Activated CD8-positive, alpha-beta memory T cell treated with anti-CD3 and anti-CD28 coated beads, Interleukin-2, amount 10 ng/mL, durations not matched to agents 7 days and 5 days (primary cell): ENCODE data around the gene GDF9. TPM values are rescaled to one million over a fixed set of nuclear protein-coding genes. Genes with fewer than 3 reads are reported as not detected.

Experiments
- ATAC-seq: fragments of 150-1000 bp; cut with Tn5 transposase; one replicate; pipeline ENCODE4 v1.10.0; 2021; ENCODE audit warnings: moderate library complexity
- CTCF ChIA-PET: fragments of 350-600 bp; sonication (Branson Sonifier 250); formaldehyde crosslinking; loops from one replicate; lab custom pipeline; 2021; ENCODE audit warnings: antibody characterized with exemption; lab: Charles Lee
- DNase-seq: peaks from one replicate; pipeline ENCODE4 v3.0.0-alpha.2; 2020
- H3K27ac Mint-ChIP-seq: one replicate; pipeline ENCODE4 v1.8.0; 2021; ENCODE audit warnings: mild to moderate bottlenecking, mixed read lengths
- H3K27me3 Mint-ChIP-seq: one replicate; pipeline ENCODE4 v1.8.0; 2021; ENCODE audit warnings: mixed read lengths
- H3K36me3 Mint-ChIP-seq: one replicate; pipeline ENCODE4 v1.8.0; 2021; ENCODE audit warnings: mild to moderate bottlenecking, mixed read lengths
- H3K4me1 Mint-ChIP-seq: one replicate; pipeline ENCODE4 v1.8.0; 2021; ENCODE audit warnings: mixed read lengths
- H3K4me3 Mint-ChIP-seq: one replicate; pipeline ENCODE4 v1.8.0; 2021; ENCODE audit warnings: mild to moderate bottlenecking, moderate library complexity, mixed read lengths
- H3K9me3 Mint-ChIP-seq: one replicate; pipeline ENCODE4 v1.8.0; 2022; ENCODE audit warnings: low read depth, mixed read lengths
- total RNA-seq, 2 experiments: library from RNA; stranded (reverse); gene quantifications; one replicate each; pipeline ENCODE4 v1.2.3, GENCODE V29; 2021

Gene GDF9
- total RNA-seq, 2 experiments from 2014 or later: 0.26 to 0.67 TPM

DNA sequence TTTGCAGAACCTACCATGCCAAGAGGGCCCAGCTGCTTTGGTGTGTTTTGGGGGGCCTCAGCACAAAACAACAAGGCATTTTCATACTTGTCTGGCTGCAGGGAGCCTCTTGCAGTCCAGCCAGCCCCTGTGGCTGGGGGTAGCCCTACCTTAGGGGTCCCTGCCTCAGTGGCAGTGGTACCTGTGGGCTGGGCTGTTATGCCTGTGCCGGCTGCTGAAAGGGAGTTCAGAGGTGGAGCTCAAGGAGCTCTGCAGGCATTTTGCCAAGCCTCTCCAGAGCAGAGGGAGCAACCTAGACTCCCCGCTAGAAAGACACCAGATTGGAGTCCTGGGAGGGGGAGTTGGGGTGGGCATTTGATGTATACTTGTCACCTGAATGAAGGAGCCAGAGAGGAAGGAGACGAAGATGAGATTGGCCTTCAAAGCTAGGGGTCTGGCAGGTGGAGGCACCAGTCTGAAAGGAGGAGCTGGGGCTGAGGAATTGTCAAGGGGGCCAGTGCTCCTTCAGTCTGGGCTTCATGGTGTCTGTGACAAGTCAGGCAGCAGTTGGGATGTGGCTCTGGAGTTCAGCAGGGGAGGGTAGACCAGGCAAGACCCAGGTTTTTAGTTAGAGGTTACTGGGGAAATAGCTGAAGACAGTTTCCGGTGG, 37.3 kb downstream of the GDF9 start:
- Mint-ChIP-seq H3K27ac (no peak overlapping the region), H3K4me1 (peaks cover 26% of the 10 kb centered on the region), H3K9me3 (no peaks in the 10 kb centered on the region), H3K36me3 (no peaks in the 10 kb centered on the region), H3K27me3 (peaks cover 51% of the 10 kb centered on the region), H3K4me3 (peak overlapping the region; percentile 79)
- no peak for DNase-seq
- no peak for ATAC-seq
- CTCF ChIA-PET: interaction anchor here (0.7 to 6.8 kb wide), 25 partner anchors 10 to 1101 kb away, joined by 3 to 60 read pairs (median 4); partner anchors contain the start of genes GDF9 and KIF3A

DNA sequence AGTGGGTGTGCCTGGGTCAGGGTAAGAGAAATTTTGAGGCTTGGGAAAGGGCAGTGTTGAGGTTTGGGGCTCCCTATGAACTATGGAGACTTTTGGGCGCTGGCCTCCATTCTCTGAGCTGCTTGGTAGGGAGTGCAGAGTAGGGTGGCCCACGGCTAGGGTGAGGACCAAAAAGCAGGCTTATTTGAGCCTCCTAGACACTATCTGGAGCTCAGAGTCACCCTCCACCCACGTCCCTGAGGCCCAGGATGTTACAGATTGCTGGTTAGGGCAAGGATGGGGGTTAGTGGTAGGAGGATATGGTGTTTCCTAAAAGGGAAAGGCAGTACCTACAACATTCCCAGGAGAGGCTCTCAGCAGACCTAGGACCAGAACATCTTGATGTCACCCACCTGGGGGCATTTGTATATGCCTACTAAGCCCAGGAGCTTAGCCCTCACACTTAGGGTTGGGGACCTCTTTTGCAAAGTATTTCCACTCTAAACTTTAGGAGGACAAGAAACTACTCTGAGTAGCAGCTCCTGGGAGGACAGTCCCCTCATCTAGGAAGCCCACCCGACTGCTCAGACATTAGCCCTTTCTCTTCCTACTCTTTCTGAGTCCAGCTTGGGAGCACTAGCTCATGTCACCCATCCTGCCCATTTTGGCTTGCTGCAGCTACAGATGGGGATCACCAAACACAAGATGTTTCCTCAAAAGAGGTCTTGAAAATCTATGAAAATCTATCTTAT, 38.2 kb downstream of the GDF9 start:
- H3K27ac Mint-ChIP-seq: no peak overlapping the region
- DNase-seq (no peak), ATAC-seq (no peak)
- peaks cover 57% of the 10 kb centered on the region for H3K27me3 Mint-ChIP-seq
- no peaks in the 10 kb centered on the region for H3K9me3 Mint-ChIP-seq
- no peaks in the 10 kb centered on the region for H3K36me3 Mint-ChIP-seq
- H3K4me3 Mint-ChIP-seq: peak overlapping the region; percentile 6
- peaks cover 31% of the 10 kb centered on the region for H3K4me1 Mint-ChIP-seq
- CTCF ChIA-PET: interaction anchor here (0.7 to 6.8 kb wide), 14 partner anchors 9 to 590 kb away, joined by 3 to 60 read pairs (median 4); partner anchors contain the start of genes CCNI2 and GDF9

DNA sequence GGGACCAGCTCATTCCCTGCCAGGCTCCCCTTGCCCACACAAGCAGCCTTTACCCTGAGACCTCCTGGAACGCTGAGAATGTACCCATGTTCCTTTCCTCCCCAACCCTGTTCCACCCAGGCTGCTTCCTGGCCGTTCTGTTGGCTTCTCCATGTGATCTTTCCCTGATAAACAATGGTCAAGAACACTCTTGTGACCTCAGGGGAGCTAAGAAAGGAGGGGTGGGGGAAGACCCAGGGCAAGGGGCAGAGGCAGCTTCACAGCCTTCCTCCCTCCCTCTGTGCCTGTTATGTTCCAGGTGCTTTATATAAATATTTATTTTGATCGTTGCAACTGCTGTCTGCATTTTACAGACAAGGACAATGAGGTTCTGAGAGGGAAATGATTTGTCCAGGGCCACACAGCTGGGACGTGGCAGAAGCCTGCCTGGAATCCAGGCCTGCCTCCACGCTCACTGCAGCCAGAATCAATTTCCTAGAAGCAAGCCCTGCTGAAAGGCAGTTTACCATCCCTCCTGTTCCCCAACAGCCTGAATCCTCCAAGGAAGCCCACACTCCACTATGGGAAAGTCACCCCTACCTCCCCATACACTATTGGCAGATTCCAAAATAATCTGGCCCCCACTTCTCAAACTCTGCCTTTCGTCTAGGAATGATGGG, 39.7 kb downstream of the GDF9 start:
- no peaks in the 10 kb centered on the region for H3K36me3 Mint-ChIP-seq
- H3K27ac Mint-ChIP-seq: no peak overlapping the region
- H3K4me3 Mint-ChIP-seq: peak overlapping the region; percentile 39
- H3K4me1 Mint-ChIP-seq: peaks cover 32% of the 10 kb centered on the region
- H3K9me3 Mint-ChIP-seq: no peaks in the 10 kb centered on the region
- DNase-seq: no peak
- no peak for ATAC-seq
- H3K27me3 Mint-ChIP-seq: peaks cover 55% of the 10 kb centered on the region
- CTCF ChIA-PET: interaction anchor here (1.0 to 4.1 kb wide), 6 partner anchors 9 to 439 kb away, joined by 3 to 16 read pairs (median 6); partner anchors contain the start of gene GDF9

DNA sequence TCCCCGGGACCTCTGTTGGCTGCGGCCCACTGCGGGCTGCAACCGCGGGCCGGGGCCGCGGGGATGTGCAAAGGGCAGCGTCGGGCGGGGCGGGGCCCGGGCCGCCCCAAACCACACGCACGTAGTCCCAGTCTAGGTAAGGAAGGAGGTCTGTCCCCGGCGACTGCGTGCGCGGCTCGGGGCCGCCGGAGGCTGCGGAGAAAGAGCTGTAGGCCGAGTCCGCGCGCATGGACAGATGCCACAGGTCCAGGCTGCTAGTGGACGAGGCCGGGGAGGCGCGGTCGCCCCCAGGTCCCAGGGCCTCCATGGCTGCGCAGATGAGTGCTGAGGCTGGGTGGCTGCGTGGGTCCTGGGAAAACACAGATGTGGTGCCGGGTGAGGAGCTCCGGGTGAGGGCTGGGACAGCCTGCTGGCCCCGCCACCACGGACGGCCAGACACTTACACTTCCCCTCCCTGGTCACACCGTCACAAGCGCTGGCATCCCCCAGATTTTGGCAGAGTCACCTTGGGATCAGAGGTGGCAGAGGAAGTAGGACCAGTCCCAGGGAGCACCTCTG, 40.4 kb downstream of the GDF9 start:
- DNase-seq (no peak), ATAC-seq (peak; percentile 50)
- Mint-ChIP-seq H3K4me3 (peak overlapping the region; percentile 39), H3K4me1 (peaks cover 29% of the 10 kb centered on the region), H3K27me3 (peaks cover 48% of the 10 kb centered on the region), H3K36me3 (no peaks in the 10 kb centered on the region), H3K9me3 (no peaks in the 10 kb centered on the region), H3K27ac (no peak overlapping the region)
- CTCF ChIA-PET: interaction anchor here (1.0 to 4.1 kb wide), 6 partner anchors 9 to 325 kb away, joined by 3 to 16 read pairs (median 4); no protein-coding TSS in a partner anchor

DNA sequence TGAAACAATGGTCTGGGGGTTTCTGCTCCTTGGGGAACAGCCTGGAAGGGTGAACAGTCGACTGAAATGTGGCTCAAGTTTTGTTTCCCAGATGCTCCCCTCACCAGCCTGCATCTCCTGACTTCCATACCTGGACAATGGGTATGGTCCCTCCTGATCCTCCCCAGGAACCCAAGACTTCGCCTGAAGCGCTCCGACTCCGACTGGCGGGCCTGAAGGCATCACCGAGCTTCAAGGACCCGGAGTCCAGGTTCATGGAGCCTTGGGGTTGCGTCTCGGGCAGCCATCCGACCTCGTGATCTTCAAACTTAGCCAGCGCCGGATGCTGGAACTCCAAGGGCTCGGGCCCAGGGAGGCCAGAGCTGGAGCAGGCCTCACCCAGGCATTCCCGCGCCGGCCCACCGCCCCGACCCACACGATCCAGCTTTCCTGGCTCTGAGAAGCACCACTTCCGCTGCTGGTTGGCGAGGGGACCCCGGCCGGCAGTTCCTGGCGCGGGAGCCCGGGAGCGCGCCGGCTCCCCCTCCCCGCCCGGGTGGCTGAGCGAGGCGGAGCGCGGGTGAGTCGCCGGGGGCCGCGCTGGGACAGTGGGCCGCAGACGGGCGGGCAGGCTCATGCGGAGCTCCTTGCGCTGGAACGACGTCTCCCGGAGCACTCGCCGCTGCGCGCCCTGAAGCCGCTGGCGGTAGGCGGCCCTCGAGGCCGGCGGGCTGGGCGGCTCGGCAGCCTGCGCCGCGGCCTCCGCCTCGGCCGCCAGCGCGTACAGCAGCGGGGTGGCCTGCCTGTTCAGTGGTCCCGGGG, 41.0 kb downstream of the GDF9 start:
- Mint-ChIP-seq H3K36me3 (no peaks in the 10 kb centered on the region), H3K4me3 (peak overlapping the region; percentile 38), H3K27ac (no peak overlapping the region), H3K4me1 (peaks cover 31% of the 10 kb centered on the region), H3K9me3 (no peaks in the 10 kb centered on the region), H3K27me3 (peaks cover 49% of the 10 kb centered on the region)
- CTCF ChIA-PET: interaction anchor here (0.8 to 4.1 kb wide), 8 partner anchors 8 to 324 kb away, joined by 3 to 16 read pairs (median 4); no protein-coding TSS in a partner anchor
- ATAC-seq: peak; percentile 1
- DNase-seq: no peak

DNA sequence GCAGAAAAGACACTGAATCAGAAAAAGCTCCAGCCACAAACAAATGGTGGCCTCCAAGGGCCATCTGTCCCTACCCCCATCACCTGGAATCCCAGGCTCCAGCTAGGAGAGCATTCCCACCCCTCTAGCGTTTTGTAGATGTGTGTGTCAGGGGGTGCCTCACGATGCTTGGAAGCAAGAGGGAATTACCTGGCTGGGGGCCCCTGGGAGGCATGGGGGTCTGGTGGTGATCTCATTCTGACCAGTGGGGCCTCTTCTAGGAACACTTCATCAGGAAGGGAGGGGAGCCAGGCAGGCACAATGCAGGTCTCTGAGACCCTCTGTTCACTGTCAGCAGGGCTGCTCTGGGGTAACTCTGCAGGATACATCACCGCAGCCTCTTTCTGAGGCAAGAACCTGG, 41.8 kb downstream of the GDF9 start:
- CTCF ChIA-PET: interaction anchor here (0.8 to 4.1 kb wide), 8 partner anchors 9 to 318 kb away, joined by 3 to 16 read pairs (median 4); no protein-coding TSS in a partner anchor
- Mint-ChIP-seq H3K4me1 (peaks cover 34% of the 10 kb centered on the region), H3K27ac (no peak overlapping the region), H3K36me3 (no peaks in the 10 kb centered on the region), H3K9me3 (no peaks in the 10 kb centered on the region), H3K27me3 (peaks cover 48% of the 10 kb centered on the region), H3K4me3 (peak overlapping the region; percentile 38)
- DNase-seq (no peak), ATAC-seq (no peak)

DNA sequence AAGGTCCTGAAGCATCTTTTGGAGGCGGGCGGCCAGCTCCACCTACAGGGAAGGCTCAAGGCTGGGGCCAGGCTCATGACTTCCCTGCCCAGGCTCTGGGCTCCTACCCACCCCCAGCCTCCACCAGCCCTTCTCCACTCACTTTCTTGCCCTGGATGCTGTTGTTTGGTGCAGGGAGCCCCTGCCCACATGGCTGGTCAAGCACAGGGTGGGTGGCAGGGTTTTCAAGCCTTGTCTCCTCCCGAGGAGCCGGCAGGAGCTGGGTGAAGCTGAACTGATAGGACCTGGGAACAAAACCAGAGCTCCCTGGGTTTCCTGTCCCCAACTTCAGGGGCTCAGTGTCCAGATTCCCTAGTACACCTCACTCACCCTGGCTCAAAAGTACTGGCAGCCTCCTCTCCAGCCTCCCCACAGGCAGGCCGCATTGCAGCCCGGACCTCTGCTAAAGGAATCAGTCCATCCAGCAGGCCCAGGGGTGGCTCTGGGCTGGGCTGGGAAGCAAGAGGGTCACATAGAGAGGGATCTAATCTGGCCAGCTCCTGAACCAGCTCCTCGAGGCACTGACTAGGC, 42.7 kb downstream of the GDF9 start:
- H3K27me3 Mint-ChIP-seq: peaks cover 45% of the 10 kb centered on the region
- ATAC-seq: no peak
- H3K36me3 Mint-ChIP-seq: no peaks in the 10 kb centered on the region
- peaks cover 33% of the 10 kb centered on the region for H3K4me1 Mint-ChIP-seq
- H3K9me3 Mint-ChIP-seq: no peaks in the 10 kb centered on the region
- no peak for DNase-seq
- no peak overlapping the region for H3K27ac Mint-ChIP-seq
- H3K4me3 Mint-ChIP-seq: no peak overlapping the region
- CTCF ChIA-PET: interaction anchor here (0.9 to 4.1 kb wide), 9 partner anchors 10 to 438 kb away, joined by 3 to 16 read pairs (median 4); partner anchors contain the start of gene CCNI2

DNA sequence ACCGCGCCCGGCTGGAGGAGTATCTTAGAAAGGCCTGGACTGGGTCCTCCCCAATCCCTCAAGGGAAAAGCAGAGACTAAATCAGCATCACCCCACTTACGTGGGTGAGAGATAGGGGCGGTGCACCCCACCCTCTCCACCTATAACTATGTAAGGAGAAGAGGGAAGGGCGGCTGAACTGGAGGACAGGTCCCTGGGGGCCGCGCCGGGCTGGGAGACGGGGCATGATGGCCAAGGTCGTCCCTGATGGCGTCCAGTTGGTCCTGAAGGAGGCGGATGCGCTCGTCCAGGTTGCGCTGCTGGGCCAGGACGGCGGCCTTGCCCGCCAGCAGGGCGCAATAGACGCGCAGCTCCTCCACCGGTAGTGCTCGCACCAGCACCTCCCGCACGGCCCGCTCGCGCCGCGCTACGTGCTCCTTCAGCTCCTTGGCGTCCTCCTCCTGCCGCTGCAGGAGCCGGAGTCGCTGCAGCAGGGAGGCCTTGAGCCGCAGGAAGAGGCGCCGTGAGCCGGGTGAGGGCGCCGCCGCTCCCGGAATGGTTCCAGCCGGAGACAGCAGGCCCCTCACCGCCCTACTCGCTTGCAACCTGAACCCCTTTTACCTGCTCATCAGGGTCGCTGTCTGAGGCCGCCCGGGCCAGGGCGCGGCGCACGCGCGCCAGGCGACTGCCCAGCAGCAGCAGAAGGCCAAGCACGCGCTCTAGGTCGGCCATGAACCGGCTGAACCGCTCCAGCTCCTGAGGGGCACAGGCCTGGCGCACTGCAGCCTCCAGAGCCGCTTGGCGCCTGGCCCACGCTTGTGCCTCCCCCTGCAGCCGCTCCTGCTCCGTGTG, 43.4 kb downstream of the GDF9 start:
- CTCF ChIA-PET: interaction anchor here (0.7 to 4.1 kb wide), 10 partner anchors 11 to 437 kb away, joined by 3 to 16 read pairs (median 4); partner anchors contain the start of gene CCNI2
- no peak overlapping the region for H3K4me3 Mint-ChIP-seq
- peaks cover 33% of the 10 kb centered on the region for H3K4me1 Mint-ChIP-seq
- no peaks in the 10 kb centered on the region for H3K9me3 Mint-ChIP-seq
- peaks cover 40% of the 10 kb centered on the region for H3K27me3 Mint-ChIP-seq
- no peak overlapping the region for H3K27ac Mint-ChIP-seq
- peak; percentile 8 for ATAC-seq
- no peak for DNase-seq
- H3K36me3 Mint-ChIP-seq: no peaks in the 10 kb centered on the region

DNA sequence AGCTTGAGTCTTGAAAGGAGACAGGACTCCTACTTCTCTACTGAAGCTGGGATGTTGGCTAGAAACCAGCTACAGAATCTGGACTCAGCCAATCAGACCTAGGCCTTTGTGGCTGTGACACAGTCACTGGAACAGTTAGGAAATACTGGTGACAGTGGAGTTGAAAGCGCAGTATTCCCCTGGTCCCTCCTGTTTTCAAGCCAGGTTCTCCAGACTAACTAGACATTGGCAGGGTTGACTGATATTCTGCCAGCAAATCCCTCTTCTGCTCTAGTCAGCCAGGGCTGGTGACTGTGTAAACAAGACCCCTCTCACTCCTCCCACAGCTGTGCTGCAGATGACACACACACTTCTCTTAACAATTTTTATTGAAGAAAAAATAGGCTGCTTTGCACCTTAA, 44.5 kb downstream of the GDF9 start:
- DNase-seq (no peak), ATAC-seq (no peak)
- Mint-ChIP-seq H3K27ac (no peak overlapping the region), H3K27me3 (peaks cover 32% of the 10 kb centered on the region), H3K4me3 (no peak overlapping the region), H3K9me3 (no peaks in the 10 kb centered on the region), H3K36me3 (no peaks in the 10 kb centered on the region), H3K4me1 (peaks cover 27% of the 10 kb centered on the region)
- CTCF ChIA-PET: interaction anchor here (0.6 to 6.3 kb wide), 9 partner anchors 9 to 316 kb away, joined by 3 to 77 read pairs (median 10); partner anchors contain the start of genes CCNI2 and SHROOM1

DNA sequence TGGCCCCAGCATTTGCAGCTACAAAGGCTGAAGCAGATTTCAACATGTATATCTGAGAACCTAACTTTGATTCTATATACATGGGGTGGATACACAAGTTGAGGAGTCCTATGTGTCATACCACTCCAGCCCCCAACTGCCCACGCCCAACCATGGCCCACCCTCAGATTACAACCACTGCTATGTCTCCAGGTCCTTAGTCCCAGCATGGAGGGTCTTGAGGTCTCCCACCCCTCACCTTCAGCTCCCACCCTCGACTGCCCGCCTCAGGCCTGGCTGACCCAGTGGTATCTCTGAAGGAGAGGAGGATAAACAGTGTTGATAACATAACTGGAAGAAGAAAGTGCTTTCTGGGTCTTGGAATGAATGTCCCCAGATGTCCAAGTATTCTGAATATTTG, 44.9 kb downstream of the GDF9 start:
- ATAC-seq: no peak
- peaks cover 27% of the 10 kb centered on the region for H3K4me1 Mint-ChIP-seq

DNA sequence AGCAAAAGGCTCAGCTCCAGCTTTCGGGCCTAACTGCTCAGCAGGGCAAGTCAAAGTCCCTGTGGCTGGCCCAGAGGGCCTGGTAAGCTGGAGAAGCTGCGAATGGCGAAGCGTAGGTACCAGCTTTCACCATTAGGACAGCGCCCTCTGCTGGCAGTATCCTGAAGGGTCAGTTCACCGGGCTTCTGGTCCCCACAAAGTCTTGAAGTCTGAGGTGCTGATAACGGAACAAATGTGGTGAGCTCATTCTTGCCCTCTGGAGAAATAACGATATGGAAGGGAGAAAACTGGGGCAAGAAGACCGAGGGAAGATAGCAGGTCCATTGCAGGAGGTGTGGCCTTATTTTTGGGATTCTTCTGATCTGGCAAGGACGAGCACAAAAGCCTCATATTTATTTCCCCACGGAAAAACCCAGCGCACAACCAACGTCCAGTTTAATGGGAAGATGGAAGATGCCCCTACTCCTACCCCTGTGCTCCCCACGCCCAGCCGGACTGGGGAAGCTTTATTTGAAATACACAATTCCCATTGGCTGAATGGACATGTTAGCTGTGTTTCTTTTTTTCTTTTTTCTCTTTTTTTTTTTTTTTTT, 46.0 kb downstream of the GDF9 start:
- Mint-ChIP-seq H3K27ac (no peak overlapping the region), H3K9me3 (no peaks in the 10 kb centered on the region), H3K36me3 (no peaks in the 10 kb centered on the region), H3K4me3 (no peak overlapping the region), H3K4me1 (peaks cover 25% of the 10 kb centered on the region), H3K27me3 (peaks cover 27% of the 10 kb centered on the region)
- DNase-seq (peak; percentile 94), ATAC-seq (peak; percentile 96)
- CTCF ChIA-PET: interaction anchor here (0.6 to 6.3 kb wide), 62 partner anchors 11 to 918 kb away, joined by 3 to 77 read pairs (median 4); partner anchors contain the start of genes CCNI2, GDF9, IL13 and KIF3A

More for the DNA sequence above, 44.9 kb downstream of the GDF9 start:
- DNase-seq: no peak
- no peak overlapping the region for H3K27ac Mint-ChIP-seq
- no peaks in the 10 kb centered on the region for H3K36me3 Mint-ChIP-seq
- no peaks in the 10 kb centered on the region for H3K9me3 Mint-ChIP-seq
- H3K4me3 Mint-ChIP-seq: no peak overlapping the region
- H3K27me3 Mint-ChIP-seq: peaks cover 28% of the 10 kb centered on the region
- CTCF ChIA-PET: interaction anchor here (0.6 to 6.3 kb wide), 15 partner anchors 9 to 583 kb away, joined by 3 to 77 read pairs (median 8); partner anchors contain the start of genes CCNI2 and SHROOM1
